GF-D8 (cell line): Measurements from ENCODE around the gene SNTG2.

Experiments used
- DNase-seq: peaks from one replicate; lab custom pipeline; 2025; lab: John Stamatoyannopoulos, UW

Gene SNTG2

GRCh38 chr2:953975-954686, 3.5 kb downstream of the SNTG2 start:
- DNase-seq: no peak

DNA sequence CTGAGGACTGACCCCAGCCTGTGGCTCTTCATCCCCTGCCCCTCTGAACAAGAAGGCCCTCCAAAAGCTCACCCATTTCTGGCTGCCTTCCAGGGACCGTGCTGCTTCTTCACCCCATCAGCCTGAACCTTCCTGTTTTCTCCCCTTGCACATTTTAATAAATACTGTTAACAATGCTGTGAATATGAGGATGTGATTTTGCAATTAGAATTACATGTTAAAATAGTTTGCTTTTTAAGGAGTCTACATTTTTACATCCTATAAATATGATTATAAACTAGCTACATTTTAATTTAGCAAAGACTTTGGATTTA, 4.0 kb downstream of the SNTG2 start:
- DNase-seq: no peak

DNA sequence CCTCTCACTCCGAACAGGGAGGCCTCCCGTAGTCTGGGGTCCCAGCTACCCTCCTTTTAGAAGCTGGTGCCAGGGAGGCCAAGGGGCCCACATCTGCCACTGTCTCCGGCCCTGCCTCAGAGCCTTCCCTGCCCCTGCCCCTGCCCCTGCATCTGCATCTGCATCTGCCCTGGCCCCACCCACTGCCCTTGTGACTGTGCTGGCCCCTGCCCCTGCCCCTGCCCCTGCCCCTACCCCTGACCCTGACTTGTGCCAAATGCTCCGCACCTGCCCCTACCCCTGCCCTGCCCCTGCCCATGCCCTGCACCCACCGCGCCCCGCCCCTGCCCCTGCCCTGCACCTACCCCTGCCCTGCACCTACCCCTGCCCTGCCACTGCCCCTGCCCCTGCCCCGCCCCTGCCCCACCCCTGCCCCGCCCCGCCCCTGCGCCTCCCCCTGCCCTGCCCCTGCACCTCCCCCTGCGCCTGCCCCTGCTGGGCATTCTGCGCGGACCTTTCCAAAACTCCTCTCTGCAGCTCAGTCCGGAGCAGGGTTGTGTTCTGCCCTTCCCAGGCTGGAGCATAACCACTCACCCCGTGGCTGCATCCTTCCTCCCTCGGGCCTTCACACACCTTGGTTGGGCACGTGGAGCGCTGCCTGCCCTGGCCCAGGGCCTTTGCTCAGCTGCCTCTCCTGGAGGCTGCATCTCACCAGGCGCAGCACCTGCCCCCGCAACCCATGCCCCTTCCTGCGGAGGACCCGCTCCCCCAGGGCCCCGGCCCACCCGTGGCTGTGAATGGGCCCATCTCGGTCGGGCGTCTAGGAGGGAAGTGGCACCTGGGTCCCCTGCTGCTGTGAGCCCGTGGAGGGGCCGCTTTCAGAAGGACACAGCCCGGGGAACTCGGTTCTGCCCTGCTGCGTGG, 5.4 kb downstream of the SNTG2 start:
- no peak for DNase-seq

- no peak for DNase-seq
These were observed 8.8 kb downstream of the SNTG2 start for GRCh38 chr2:959457-959856.

DNA sequence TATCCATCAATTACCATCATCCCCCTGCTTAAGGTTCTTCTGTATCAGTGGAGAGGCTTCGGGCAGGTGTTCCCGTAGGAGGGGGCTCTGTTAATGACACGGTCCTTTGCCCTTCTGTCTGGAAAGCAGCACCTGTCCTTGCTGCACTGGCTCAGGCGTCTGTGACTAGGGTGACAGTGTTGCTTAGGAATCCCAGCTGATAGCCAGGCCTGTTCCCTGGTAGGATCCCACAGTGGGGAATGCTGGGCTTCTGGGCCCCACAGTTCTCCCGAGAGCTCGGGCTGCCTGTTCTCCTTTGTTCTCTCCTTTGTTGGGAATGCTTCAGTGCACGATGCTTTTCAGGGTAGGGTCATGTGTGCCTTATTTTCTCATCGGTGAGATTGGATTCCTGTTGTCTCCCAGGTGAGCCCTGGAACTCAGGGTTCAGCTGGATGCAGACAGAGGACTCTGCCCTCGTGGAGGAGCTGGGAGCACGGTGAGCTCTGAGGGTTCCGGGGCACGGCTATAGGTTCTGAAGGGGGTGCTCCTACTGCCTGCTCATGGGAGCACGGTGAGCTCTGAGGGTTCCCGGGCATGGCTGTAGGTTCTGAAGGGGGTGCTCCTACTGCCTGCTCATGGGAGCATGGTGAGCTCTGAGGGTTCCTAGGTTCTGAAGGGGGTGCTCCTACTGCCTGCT, 9.6 kb downstream of the SNTG2 start:
- no peak for DNase-seq

GRCh38 chr2:961786-962185, 11.1 kb downstream of the SNTG2 start:
- no peak for DNase-seq

- DNase-seq: no peak
These were observed 13.2 kb downstream of the SNTG2 start for GRCh38 chr2:963876-964275.

GRCh38 chr2:964562-964961, 13.9 kb downstream of the SNTG2 start:
- DNase-seq: no peak

- no peak for DNase-seq
These were observed 15.0 kb downstream of the SNTG2 start for GRCh38 chr2:965640-966147.

- no peak for DNase-seq
These were observed 22.5 kb downstream of the SNTG2 start for GRCh38 chr2:973129-973528.

GRCh38 chr2:974054-974453, 23.4 kb downstream of the SNTG2 start:
- DNase-seq: no peak

DNA sequence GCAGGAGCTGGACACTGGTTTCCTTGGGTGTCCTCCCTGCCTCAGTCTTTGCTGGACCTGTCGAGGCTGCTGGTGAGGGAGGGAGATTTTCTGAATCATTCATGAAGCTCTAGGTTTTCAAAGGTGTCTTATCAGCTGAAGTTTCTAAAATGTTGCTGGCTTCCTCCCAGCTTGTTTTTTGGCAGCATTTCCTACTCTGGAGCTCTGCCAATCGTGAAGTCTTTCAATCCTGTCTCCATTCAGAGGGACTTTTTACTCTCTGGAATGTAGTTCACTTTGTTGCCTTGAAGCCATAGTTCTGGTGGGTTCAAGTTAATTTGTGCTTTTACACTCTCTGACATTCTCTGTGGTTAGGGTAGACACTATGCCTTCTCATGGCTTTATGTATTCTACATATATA, 23.9 kb downstream of the SNTG2 start:
- DNase-seq: no peak

- no peak for DNase-seq
These were observed 24.4 kb downstream of the SNTG2 start for GRCh38 chr2:975095-975494.

- DNase-seq: no peak
These were observed 28.6 kb downstream of the SNTG2 start for GRCh38 chr2:979069-979928.

DNA sequence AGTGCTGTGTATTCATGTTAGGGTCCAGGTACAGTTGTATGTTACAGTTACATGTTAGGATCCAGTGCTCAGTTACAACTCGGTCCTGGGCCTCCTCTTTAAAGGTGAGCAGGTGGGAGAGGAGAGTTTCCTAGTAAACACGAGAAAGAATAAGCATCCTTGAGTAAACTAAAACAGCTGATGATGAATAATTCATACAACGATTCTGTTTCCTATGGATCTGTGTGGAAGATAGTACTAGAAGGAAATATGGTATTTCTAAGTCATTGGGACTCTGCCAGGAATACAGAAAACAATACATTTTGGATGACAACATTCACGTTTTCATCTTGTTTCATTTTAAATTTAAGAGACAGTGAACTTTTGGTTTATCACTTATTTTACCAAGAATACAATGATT, 29.5 kb downstream of the SNTG2 start:
- no peak for DNase-seq

DNA sequence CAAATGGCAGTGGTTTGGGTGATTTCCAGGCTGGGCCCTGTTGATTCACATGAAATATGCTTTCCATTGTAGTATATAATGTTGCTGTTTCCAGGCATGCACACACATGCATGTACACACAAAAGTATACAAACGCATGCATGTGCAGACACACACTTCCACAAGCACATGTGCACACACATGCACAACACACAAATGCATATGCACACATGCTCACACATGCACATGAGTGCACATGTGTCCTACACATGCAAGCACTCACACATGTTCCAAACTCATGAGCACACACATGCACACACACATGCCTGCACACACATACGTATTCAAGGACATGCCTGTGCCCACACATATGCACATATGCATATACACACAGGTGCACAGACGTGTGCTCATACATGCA, 30.6 kb downstream of the SNTG2 start:
- DNase-seq: no peak

- no peak for DNase-seq
These were observed 31.1 kb downstream of the SNTG2 start for GRCh38 chr2:981759-982158.

GRCh38 chr2:985317-985898, 34.8 kb downstream of the SNTG2 start:
- DNase-seq: no peak

- DNase-seq: no peak
These were observed 37.1 kb downstream of the SNTG2 start for GRCh38 chr2:987789-988188.

DNA sequence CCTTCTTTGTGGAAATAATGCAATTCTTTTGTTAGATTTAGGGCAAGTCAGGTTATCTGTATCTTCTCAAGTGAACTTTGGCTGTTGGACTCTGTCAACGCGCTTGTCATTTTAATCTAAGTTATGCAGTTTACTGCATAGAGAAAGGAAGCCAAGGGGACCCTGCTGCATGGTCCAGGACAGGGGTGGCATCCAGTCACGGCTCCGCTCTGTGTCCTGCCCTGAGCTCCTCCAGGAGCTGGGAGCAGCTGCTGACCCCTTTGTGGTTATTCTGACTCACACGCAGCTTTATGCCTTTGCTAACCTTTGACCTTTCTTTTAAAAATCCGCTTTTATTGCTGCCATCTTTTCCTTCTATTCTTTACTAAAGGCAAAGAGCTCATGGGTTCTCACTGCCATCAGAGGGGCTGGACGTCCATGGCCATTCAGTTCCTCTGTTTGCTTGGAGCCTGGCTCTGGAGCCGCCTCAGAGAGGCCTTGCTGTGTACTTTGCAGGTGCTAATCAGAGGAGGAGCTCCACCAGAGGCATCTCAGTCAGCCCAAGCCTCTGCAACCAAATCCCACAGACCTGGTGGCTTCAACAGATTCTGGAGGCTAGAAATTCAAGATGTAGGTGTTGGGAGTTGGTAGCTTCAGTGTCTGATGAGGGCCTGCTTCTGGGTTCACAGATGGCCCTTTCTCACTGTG, 39.3 kb downstream of the SNTG2 start:
- no peak for DNase-seq

DNA sequence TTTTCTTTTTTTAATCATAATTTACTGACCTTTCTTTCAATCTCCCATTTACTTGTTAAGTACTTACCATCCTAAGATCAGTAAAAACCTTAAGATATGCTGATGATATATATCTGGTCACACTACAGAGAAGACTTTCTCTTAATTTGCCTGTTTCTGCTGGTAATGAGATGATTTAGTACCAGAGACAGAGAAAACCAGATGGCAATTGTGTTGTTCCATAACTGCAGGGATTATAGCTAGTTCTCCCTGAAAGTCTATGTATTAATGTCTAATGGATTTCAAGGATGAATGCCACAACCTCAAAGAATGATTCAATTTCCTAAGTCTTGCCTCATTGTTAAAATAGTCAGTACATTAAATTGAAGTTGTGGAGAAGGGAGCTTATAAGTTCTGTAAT, 40.3 kb downstream of the SNTG2 start:
- no peak for DNase-seq
